Measurements from ENCODE around the gene CLEC14A. TPM values are rescaled to one million over a fixed set of nuclear protein-coding genes. Genes with fewer than 3 reads are reported as not detected.

Gene CLEC14A
- total RNA-seq, 1 donor from 2014 or later, result 0.17 TPM

DNA sequence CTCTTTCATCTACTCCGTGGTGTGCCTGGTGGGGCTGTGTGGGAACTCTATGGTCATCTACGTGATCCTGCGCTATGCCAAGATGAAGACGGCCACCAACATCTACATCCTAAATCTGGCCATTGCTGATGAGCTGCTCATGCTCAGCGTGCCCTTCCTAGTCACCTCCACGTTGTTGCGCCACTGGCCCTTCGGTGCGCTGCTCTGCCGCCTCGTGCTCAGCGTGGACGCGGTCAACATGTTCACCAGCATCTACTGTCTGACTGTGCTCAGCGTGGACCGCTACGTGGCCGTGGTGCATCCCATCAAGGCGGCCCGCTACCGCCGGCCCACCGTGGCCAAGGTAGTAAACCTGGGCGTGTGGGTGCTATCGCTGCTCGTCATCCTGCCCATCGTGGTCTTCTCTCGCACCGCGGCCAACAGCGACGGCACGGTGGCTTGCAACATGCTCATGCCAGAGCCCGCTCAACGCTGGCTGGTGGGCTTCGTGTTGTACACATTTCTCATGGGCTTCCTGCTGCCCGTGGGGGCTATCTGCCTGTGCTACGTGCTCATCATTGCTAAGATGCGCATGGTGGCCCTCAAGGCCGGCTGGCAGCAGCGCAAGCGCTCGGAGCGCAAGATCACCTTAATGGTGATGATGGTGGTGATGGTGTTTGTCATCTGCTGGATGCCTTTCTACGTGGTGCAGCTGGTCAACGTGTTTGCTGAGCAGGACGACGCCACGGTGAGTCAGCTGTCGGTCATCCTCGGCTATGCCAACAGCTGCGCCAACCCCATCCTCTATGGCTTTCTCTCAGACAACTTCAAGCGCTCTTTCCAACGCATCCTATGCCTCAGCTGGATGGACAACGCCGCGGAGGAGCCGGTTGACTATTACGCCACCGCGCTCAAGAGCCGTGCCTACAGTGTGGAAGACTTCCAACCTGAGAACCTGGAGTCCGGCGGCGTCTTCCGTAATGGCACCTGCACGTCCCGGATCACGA, 46.0 kb downstream of the CLEC14A start:
- peaks cover 80% of the 10 kb centered on the region for H3K27me3 Mint-ChIP-seq
- no peak overlapping the region for H3K27ac Mint-ChIP-seq
- no peaks in the 10 kb centered on the region for H3K36me3 Mint-ChIP-seq (ENCODE audit: insufficient read depth)
- H3K4me1 Mint-ChIP-seq (ENCODE audit: low read depth), result peaks cover 26% of the 10 kb centered on the region
- H3K4me3 Mint-ChIP-seq (ENCODE audit: low read depth), result peak overlapping the region; percentile 73
- DNase-seq (ENCODE audit: low spot score, unreplicated experiment), result no peak
- peaks cover 3% of the 10 kb centered on the region for H3K9me3 Mint-ChIP-seq (ENCODE audit: low read depth)
- TF ChIP-seq CTCF (IDR thresholded peaks at IDR 0.05; ENCODE audit: unreplicated experiment), result no peak

GRCh38 chr14:38208618-38209562, 47.0 kb downstream of the CLEC14A start:
- Mint-ChIP-seq H3K4me1 (ENCODE audit: low read depth) (peaks cover 22% of the 10 kb centered on the region), H3K27ac (peak overlapping the region; percentile 6), H3K27me3 (peaks cover 82% of the 10 kb centered on the region), H3K36me3 (ENCODE audit: insufficient read depth) (no peaks in the 10 kb centered on the region), H3K4me3 (ENCODE audit: low read depth) (peak overlapping the region; percentile 82), H3K9me3 (ENCODE audit: low read depth) (peaks cover 3% of the 10 kb centered on the region)
- TF ChIP-seq CTCF (IDR thresholded peaks at IDR 0.05; ENCODE audit: unreplicated experiment), result peak; percentile 49
- DNase-seq (ENCODE audit: low spot score, unreplicated experiment), result peak; percentile 52

DNA sequence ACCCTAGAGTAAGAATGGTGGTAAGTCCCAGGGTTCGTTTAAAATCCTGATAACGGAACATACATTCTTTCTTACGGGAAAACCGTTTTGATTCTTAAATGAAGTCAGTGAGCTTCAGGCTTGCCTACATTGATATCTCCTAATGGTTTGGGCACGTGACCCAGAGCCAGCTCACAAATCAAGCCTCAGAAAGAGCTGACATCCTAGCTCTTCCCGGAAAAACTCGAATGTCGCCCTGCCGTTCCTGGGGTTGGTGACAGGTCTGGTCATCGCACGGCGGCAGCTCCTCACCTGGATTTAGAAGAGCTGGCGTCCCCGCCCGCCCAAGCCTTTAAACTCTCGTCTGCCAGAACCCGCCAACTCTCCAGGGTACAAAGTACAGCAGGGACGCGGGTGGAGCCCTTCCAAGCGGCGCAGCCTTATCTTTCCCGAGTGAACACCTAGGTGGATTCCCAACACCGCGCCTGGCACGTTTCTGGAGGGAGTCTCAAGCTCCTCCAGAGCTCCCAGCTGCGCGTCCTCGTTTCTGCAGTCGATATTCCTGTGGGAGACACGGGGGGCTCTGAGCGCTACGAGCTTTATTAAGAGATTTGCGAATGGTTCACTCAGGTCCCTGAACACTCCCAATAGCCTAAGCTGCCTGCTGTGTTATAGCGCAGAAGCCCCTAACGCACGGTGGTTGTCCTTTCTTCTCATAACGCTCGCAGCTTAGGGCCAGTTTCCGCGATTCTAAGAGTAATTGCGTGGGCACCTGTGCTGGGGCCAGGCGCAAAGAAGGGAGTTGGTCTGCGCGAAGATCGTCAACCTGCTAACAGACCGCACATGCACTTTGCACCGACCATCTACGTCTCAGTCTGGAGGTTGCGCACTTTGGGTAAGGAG, 47.9 kb downstream of the CLEC14A start, which contains the start of gene SSTR1:
TSS of gene SSTR1 (plus strand) at position 169 of the 882 bp plus-strand sequence. CDS start 1,486 bp downstream, outside the sequence.
- H3K27ac Mint-ChIP-seq, result peak within 1 kb of the TSS; percentile 6
- peak within 1 kb of the TSS; percentile 82 for H3K4me3 Mint-ChIP-seq (ENCODE audit: low read depth)
- H3K4me1 Mint-ChIP-seq (ENCODE audit: low read depth), result peaks cover 22% of the 10 kb centered on the region
- H3K36me3 Mint-ChIP-seq (ENCODE audit: insufficient read depth), result no peaks in the 10 kb centered on the region
- peak; percentile 17 for DNase-seq (ENCODE audit: low spot score, unreplicated experiment)
- TF ChIP-seq CTCF (IDR thresholded peaks at IDR 0.05; ENCODE audit: unreplicated experiment), result no peak
- peaks cover 74% of the 10 kb centered on the region for H3K27me3 Mint-ChIP-seq
- peaks cover 3% of the 10 kb centered on the region for H3K9me3 Mint-ChIP-seq (ENCODE audit: low read depth)

DNA sequence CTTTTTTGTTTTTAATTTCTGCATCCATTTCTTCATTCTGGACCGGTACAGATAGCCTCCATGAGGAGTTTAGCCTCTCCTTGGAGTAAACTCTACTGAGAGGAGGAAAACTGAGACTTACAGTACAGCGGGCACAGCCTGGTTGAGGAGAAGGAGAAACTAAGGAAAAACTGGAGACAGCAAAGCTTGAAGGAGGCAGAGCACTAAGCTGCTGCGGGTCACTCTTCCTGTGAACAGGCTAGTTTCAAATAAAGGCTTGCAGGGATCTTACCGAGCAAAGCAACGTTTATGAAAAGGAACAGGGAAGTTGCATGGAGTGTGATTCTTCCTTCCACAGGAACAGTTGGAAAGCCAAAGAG, 48.5 kb downstream of the CLEC14A start:
- H3K36me3 Mint-ChIP-seq (ENCODE audit: insufficient read depth), result no peaks in the 10 kb centered on the region
- no peak for DNase-seq (ENCODE audit: low spot score, unreplicated experiment)
- no peak overlapping the region for H3K27ac Mint-ChIP-seq
- peaks cover 22% of the 10 kb centered on the region for H3K4me1 Mint-ChIP-seq (ENCODE audit: low read depth)
- H3K9me3 Mint-ChIP-seq (ENCODE audit: low read depth), result peaks cover 3% of the 10 kb centered on the region
- no peak for TF ChIP-seq CTCF (IDR thresholded peaks at IDR 0.05; ENCODE audit: unreplicated experiment)
- H3K27me3 Mint-ChIP-seq, result peaks cover 73% of the 10 kb centered on the region
- peak overlapping the region; percentile 82 for H3K4me3 Mint-ChIP-seq (ENCODE audit: low read depth)
